BJ (cell line): ENCODE results near the gene CAMK4. TPM values are rescaled to one million over a fixed set of nuclear protein-coding genes. Genes with fewer than 3 reads are reported as not detected.

Experiments used
- CTCF ChIA-PET: fragments of 350-600 bp; formaldehyde crosslinking; extraction: SDS; loops from one replicate; lab custom pipeline; 2021; ENCODE audit warnings: antibody characterized with exemption, inconsistent platforms; lab: Yijun Ruan, JAX
- POLR2A ChIA-PET: fragments of 300-600 bp; sonication (Branson Sonifier 250); formaldehyde crosslinking; extraction: SDS; loops from one replicate; lab custom pipeline; 2021; ENCODE audit warnings: antibody characterized with exemption; lab: Charles Lee
- DNase-seq: peaks from one replicate; pipeline ENCODE4 v3.0.0-alpha.2; 2011; ENCODE audit warnings: low read depth
- H3K27me3 ChIP-seq: 2 replicates; pipeline ENCODE4 v1.6.0; 2011; ENCODE audit warnings: low read length; ENCODE audit not compliant: control insufficient read depth, insufficient read depth
- H3K36me3 ChIP-seq: 2 replicates; pipeline ENCODE4 v1.5.1; 2011; ENCODE audit warnings: low read length; ENCODE audit not compliant: control insufficient read depth, insufficient read depth
- H3K4me3 ChIP-seq: 2 replicates; pipeline ENCODE4 v1.5.1; 2011; ENCODE audit warnings: low read depth, mild to moderate bottlenecking, control low read depth, low read length
- polyA plus RNA-seq: library from polyadenylated mRNA; depleted of rRNA; stranded (reverse); fragments of >200 nt; gene quantifications from 2 replicates; pipeline ENCODE4 v1.2.3, GENCODE V29; 2011
- TF ChIP-seq, protein P1 (sequence below): IDR thresholded peaks from 2 replicates; pipeline ENCODE4 v1.5.1; 2011; ENCODE audit warnings: low read depth, mild to moderate bottlenecking, control low read depth, inconsistent platforms, low read length, moderate library complexity; ENCODE audit not compliant: insufficient read depth

The CAMK4 gene
- polyA plus RNA-seq, 1 experiment, result 0.78 TPM

GRCh38 chr5:111243318-111243717 is 19.1 kb downstream of the CAMK4 start:
- DNase-seq, result no peak
- POLR2A ChIA-PET, result no interaction called here
- CTCF ChIA-PET, result no interaction called here
- H3K4me3 ChIP-seq, result no peak overlapping the region
- TF ChIP-seq, protein P1, sequence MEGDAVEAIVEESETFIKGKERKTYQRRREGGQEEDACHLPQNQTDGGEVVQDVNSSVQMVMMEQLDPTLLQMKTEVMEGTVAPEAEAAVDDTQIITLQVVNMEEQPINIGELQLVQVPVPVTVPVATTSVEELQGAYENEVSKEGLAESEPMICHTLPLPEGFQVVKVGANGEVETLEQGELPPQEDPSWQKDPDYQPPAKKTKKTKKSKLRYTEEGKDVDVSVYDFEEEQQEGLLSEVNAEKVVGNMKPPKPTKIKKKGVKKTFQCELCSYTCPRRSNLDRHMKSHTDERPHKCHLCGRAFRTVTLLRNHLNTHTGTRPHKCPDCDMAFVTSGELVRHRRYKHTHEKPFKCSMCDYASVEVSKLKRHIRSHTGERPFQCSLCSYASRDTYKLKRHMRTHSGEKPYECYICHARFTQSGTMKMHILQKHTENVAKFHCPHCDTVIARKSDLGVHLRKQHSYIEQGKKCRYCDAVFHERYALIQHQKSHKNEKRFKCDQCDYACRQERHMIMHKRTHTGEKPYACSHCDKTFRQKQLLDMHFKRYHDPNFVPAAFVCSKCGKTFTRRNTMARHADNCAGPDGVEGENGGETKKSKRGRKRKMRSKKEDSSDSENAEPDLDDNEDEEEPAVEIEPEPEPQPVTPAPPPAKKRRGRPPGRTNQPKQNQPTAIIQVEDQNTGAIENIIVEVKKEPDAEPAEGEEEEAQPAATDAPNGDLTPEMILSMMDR, result no peak
- no peaks in the 10 kb centered on the region for H3K27me3 ChIP-seq
- no peaks in the 10 kb centered on the region for H3K36me3 ChIP-seq

GRCh38 chr5:111245654-111246053 is 21.5 kb downstream of the CAMK4 start:
- ChIA-PET CTCF (interaction anchor here (0.6 kb wide), 1 partner anchor 13 kb away, joined by 3 read pairs; no protein-coding TSS in a partner anchor), POLR2A (no interaction called here)
- H3K27me3 ChIP-seq, result no peaks in the 10 kb centered on the region
- DNase-seq, result no peak
- H3K4me3 ChIP-seq, result no peak overlapping the region
- TF ChIP-seq, protein P1, result no peak
- no peaks in the 10 kb centered on the region for H3K36me3 ChIP-seq

DNA sequence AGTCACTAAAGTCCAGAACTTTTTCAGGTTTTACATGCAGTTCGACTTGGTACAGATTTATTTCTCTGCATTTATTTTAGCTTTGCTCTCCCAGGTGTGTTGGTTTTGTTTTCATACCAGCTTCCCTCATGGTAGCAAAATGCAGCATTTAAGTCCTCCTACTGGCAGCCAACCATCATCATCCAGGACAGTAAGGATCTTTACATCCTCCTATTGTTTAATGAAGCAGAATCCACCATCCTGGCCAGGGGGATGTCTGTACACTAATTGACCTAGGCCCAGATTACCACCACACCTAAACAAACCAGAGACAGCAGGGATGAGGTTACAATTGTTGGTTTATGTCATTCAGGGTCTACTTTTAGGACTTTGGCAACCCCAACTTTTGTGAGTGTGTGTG is 22.3 kb downstream of the CAMK4 start:
- no peak overlapping the region for H3K4me3 ChIP-seq
- H3K36me3 ChIP-seq, result no peaks in the 10 kb centered on the region
- H3K27me3 ChIP-seq, result no peaks in the 10 kb centered on the region
- CTCF ChIA-PET, result interaction anchor here (1.2 kb wide), 1 partner anchor 32 kb away, joined by 4 read pairs; no protein-coding TSS in a partner anchor
- no peak for DNase-seq
- TF ChIP-seq, protein P1, result no peak
- POLR2A ChIA-PET, result no interaction called here

DNA sequence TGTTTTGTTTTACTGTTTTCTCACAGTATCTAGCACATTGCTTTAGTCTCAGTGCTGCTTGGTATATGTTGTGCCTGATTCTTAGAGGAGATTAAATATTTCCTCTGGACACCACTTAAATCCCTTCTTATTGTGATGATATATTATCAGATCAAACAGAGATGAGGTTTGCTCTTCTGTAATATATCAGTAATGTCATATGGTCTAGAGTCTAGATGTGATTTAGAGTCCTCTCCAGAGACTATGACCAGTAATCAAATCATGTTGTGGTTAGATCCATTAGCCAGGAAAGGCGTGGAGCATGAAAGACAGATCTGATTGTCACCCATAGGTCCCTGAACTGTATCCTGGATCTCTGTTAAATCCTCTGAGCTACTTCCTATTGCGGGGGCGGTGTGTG is 24.4 kb downstream of the CAMK4 start:
- Histone ChIP-seq H3K4me3 (no peak overlapping the region), H3K36me3 (no peaks in the 10 kb centered on the region), H3K27me3 (no peaks in the 10 kb centered on the region)
- ChIA-PET POLR2A (no interaction called here), CTCF (interaction anchor here (0.6 kb wide), 2 partner anchors 406 to 939 kb away, joined by 3 to 5 read pairs; no protein-coding TSS in a partner anchor)
- TF ChIP-seq, protein P1, result no peak
- no peak for DNase-seq

DNA sequence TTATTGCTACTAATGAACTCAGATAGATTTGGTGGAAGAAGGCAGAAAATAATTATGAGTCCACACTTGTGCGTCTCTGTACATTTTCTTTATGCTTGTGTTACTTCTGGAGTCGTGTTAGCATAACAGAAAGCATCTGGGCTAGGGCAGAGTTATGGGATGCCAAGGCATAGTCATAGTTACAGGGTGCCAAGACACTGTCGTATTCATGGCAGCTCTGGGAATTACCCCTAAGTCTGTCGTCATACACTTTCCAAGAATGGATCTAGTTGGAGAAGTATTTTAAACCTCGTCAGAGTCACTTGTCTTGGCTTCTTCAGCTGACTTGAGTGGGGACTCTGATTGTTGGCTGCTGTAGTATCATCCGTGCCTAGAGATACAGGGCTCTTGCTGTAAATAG is 27.7 kb downstream of the CAMK4 start:
- DNase-seq, result no peak
- H3K36me3 ChIP-seq, result no peaks in the 10 kb centered on the region
- no peaks in the 10 kb centered on the region for H3K27me3 ChIP-seq
- ChIA-PET CTCF (no interaction called here), POLR2A (no interaction called here)
- TF ChIP-seq, protein P1, result no peak
- H3K4me3 ChIP-seq, result no peak overlapping the region
